HG03378 (cell line): ENCODE results near the gene PSMD5.

ENCODE experiments used
- ATAC-seq: cut with Tn5 transposase; IDR thresholded peaks from one replicate; pipeline ENCODE4 v1.9.1; 2021; ENCODE audit warnings: mild to moderate bottlenecking, moderate library complexity; ENCODE audit not compliant: unreplicated experiment

PSMD5 gene

DNA sequence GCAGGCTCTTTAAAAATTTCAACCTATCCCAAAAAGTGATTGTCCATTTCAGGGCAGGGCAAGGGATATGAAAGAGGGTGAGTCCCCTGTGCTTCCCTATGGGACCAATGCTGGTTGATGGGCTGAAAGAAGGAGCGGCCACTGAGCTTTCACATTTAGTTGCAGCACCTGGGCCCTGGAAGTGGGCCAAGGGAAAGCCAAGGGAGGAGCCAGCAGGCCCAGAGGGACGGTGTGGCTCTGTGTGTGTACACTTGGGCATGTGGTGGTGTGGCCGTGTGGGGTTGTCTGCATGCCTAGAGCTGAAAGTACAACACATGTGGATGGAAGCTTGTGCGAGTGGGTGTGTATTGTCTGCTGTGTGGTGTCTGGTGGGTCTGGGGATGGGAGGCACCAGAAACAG, 14.0 kb upstream of the PSMD5 start:
- no peak for ATAC-seq

DNA sequence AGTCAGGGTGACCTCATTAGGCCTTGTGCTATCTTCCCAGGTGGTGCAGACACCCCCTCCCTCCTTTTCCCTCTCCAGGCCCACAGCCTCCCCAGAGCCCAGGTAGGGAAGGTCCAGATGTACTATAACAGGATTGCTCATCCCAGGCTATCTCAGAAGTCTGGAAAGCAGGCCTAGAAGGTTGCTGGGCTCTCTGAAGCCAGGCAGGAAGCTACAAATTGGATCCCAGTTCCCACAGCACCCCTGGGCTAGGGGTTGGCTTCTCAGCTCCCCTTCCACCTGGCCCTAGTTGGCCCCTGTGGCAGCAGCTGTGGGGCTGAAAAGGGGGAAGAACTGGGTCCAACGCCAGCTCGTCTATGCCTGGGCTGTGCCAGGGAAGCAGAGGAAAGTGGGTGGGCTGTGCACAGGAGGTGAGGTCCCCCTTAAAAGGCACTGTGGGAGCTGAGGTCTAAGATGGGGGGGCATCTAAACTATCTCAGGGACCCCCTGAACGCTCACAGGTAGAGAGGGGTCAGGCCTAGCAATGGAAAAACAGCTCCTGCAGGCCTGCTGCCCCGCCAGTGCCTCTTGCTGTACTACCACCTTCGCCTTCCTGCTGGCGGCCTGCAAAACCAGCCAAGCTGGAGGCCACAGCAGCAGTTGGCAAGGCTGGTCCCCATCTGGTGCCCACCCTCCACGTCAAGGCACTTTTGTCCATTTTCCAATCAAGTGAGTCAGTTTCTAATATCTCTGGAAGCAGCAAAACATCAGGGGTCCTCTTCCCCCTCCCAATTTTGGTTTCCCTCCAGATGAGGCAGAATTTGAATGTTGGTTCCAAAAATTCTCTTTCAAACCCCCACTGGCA, 13.3 kb upstream of the PSMD5 start:
- ATAC-seq, result no peak

- no peak for ATAC-seq
Observed at GRCh38 chr9:120854596-120855327, 12.0 kb upstream of the PSMD5 start.

DNA sequence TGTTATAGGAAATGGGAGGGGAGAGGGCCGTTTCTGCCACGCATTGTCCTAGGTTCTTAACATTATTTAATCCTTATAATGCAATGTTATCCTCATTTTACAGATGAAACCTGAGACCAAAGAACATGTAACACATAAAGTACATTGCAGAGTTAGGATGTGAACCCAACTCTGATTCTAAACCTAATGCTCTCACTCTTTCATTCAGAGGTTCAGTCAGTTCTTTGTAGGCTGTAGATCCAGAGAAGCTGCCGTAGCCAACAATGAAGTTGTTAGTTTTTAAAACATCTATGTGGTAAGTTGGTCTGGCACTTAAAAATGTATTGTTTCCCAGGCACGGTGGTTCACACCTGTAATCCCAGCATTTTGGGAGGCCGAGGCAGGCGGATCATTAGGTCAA, 10.5 kb upstream of the PSMD5 start:
- no peak for ATAC-seq

GRCh38 chr9:120852240-120853010, 9.7 kb upstream of the PSMD5 start:
- ATAC-seq, result no peak

DNA sequence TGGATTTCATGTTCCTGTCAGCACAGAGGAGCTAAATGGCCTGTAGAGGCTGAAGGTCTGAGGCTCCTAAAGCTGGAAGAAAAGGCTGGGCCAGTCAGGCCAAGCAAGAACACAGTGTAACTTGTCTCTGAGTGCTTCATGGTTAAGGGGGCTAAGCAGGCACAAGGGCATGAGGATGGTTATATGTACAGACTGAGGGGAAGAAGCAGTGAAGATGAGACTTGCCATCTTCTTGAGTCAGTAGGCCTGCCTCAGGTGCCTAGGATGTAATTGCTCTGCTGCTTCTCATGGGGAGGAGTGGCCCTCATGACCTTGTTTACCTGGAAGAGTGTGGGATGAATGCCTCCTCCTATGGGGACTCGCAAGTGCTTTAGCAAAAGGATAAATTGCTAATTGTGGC, 8.7 kb upstream of the PSMD5 start:
- ATAC-seq, result no peak

GRCh38 chr9:120850315-120850714, 7.6 kb upstream of the PSMD5 start:
- ATAC-seq, result no peak

DNA sequence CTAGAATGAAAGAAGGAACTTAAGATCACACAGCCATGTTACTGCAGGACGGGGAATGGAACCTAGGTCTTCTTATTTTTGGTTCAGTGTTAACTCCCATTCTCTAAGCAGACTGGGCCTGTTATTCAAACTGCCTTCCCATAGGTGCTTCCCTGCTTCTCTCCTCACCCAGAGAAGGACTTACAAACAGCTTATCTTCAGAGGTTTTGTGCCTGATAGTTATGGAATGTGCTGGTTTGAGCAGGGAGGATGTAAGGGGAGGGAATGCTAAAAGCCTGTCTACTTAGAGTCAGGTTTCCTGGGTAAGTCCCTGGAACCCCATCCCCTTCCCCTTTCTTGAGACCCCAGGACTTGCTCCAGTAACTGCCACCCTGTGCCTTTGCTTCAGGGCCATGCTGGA, 4.2 kb upstream of the PSMD5 start:
- ATAC-seq, result no peak

- no peak for ATAC-seq
Observed at GRCh38 chr9:120846251-120846889, 3.6 kb upstream of the PSMD5 start.

DNA sequence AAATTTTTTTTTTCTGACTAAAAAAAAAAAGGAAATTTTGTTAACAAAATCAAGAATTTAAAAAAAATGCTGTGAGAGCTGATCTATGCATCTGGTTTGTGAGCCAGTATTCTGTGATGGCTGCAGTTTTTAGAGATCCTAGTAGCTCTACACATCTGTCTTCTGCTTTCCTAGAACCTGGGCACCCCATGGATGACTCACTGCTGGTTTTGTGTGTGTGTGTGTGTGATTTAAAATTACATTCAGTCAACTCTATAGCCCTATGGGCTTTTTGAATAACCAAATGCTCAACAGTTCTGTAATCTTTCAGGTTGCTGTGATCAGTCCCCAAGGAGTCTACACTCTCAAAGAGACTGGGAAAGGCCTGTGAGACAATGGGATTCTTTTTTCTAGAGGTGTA, 2.5 kb upstream of the PSMD5 start:
- ATAC-seq, result no peak

- ATAC-seq, result no peak
Observed at GRCh38 chr9:120841930-120842684, 615 bp downstream of the PSMD5 start.

GRCh38 chr9:120839146-120839545, 3.6 kb downstream of the PSMD5 start:
- ATAC-seq, result no peak

- no peak for ATAC-seq
Observed at GRCh38 chr9:120837921-120838320, 4.8 kb downstream of the PSMD5 start.

GRCh38 chr9:120833325-120833724, 9.4 kb downstream of the PSMD5 start:
- ATAC-seq, result no peak

DNA sequence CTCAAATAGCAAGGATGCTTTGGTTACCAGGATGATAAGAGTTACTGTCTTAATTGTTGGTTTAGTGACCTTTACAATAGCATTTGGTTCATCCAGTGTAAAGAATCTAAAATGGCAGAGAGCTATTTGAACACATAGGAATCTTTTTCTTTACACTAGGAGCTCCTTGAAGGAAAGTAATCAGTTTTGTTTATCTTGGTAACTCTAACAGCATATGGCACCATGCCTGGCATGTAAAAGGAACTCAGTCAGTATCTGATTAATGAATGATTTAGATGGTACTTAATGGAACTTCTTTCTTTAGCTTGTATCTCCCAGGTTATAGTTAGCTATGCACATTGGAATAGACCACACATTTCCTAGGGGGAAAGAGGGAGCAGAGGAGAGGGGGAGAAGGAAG, 9.9 kb downstream of the PSMD5 start:
- no peak for ATAC-seq

- no peak for ATAC-seq
Observed at GRCh38 chr9:120830865-120831264, 11.9 kb downstream of the PSMD5 start.

GRCh38 chr9:120830151-120830550, 12.6 kb downstream of the PSMD5 start:
- no peak for ATAC-seq

DNA sequence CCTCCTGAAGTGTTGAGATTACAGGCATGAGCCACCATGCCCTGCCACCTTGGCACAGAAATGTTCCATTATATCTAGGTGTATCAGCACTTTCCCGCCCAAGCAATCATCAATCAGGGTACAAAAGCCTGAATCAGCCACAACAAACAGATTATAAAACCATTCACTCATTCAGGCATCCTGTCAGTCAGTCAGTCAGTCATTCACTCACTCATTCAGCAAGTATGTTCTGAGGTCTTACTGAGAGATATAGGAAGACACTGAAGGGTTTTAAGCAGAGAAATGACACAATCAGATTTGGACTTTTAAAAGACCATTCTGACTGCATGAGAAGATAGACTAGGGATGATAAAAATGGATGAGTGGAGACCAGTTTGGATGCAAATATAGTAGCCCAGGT, 13.1 kb downstream of the PSMD5 start:
- no peak for ATAC-seq

DNA sequence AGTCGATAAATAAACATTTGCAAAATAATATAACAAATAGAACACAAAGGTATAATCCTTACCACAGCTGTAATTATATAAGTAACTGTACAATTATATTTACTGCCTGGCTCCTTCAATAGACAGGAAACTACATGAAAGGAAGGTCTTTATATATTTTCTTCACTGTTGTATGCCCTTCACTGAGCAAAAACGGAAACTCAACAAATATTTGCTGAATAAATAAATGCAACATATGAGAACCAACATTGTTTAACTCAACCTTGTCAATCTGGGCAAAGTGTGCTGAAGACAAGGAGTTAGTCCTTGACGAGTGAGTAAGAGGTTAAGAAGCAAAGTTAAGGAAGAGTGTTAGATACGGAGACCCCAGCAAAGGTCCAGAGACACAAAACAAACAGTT, 22.6 kb downstream of the PSMD5 start:
- no peak for ATAC-seq

DNA sequence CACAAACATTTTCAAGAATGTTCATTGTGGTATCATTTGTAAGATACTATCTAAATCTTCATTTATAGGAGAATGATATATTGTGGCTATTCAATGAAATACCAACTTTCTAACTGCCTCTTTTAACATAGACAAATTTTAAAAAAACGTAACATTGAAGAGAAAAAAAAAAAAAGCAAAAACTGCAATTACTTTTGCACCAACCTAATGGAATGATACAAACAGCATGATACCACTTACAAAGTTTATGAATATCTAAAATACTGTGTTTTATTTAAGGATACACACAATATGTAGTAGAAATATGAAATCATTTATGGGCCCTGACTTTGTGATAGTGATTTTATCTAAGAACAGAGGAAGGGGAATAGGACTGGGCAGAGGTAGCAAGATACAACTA, 24.1 kb downstream of the PSMD5 start:
- ATAC-seq, result no peak
